ENCODE measurements around the gene TRIM66. TPM values are rescaled to one million over a fixed set of nuclear protein-coding genes. Genes with fewer than 3 reads are reported as not detected.
A peak's percentile ranks its signal among the peaks of the same experiment; 100 is the strongest.

The TRIM66 gene
- total RNA-seq, 1 donor from 2014 or later = 10.5 TPM

DNA sequence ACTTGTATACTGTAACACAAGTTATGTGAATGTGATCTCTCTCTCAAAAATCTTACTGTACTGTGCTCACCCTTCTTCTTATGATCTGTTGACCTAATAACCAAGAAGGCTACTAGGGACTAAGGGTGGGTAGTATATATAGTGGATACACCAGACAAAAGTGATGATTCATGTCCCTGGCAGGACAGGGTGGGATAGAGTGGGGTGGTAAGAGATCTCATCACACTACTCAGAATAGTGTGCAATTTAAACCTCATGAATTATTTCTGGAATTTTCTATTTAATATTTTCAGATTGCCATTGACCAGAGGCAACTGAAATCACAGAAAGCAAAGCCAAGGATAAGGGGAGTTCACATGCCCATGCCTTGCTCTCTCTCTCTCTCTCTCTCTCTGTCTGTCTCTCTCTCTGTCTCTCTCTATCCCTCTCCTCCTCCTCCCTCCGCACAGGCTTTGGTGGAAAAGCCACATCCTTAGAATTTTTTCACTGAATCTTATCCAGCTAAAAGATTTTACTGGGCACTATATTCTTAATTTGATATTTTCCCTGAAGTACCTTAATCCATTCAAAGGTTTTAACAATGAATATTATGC lies 76.4 kb downstream of the TRIM66 start:
- TF ChIP-seq, protein P1, sequence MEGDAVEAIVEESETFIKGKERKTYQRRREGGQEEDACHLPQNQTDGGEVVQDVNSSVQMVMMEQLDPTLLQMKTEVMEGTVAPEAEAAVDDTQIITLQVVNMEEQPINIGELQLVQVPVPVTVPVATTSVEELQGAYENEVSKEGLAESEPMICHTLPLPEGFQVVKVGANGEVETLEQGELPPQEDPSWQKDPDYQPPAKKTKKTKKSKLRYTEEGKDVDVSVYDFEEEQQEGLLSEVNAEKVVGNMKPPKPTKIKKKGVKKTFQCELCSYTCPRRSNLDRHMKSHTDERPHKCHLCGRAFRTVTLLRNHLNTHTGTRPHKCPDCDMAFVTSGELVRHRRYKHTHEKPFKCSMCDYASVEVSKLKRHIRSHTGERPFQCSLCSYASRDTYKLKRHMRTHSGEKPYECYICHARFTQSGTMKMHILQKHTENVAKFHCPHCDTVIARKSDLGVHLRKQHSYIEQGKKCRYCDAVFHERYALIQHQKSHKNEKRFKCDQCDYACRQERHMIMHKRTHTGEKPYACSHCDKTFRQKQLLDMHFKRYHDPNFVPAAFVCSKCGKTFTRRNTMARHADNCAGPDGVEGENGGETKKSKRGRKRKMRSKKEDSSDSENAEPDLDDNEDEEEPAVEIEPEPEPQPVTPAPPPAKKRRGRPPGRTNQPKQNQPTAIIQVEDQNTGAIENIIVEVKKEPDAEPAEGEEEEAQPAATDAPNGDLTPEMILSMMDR (conservative IDR thresholded peaks at IDR 0.05; ENCODE audit: low read depth, low read length) = no peak
- DNase-seq (ENCODE audit: low read depth) = no peak

DNA sequence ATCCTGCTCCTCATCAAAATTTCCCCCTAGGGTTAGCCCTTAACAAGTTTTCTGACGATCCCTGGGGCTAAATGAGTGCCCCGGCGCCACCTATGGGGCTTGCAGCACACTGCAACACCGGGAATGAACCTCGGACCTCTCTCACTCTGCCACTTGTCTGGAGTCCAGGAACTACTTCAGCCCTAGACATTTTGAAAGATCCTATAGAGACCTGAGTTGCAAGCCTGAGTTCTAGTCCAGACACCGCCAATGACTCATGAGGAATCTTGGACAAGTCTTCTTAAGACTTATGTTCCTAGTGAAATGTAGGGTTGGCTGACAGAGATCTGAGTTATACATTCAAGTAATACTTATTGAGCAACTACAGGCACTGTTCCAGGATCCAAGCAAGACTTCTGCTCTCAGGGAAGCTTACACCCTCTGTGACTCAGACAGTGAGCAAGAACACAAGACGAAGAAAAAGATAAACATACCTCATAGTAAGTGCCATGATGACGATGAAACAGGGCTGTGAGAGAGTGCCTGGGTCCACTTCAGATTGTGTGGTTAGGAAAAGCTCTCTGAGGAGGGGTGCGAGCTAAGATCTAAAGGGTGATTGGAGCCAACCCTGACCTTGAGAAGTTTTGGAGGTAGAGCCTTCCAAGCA lies 78.3 kb downstream of the TRIM66 start:
- peak; percentile 99 for DNase-seq (ENCODE audit: low read depth)
- TF ChIP-seq, protein P1 (conservative IDR thresholded peaks at IDR 0.05; ENCODE audit: low read depth, low read length) = peak; percentile 70

More for the DNA sequence above, 76.4 kb downstream of the TRIM66 start:
- no peak overlapping the region for H3K4me3 ChIP-seq (ENCODE audit: low read depth, low read length)

DNA sequence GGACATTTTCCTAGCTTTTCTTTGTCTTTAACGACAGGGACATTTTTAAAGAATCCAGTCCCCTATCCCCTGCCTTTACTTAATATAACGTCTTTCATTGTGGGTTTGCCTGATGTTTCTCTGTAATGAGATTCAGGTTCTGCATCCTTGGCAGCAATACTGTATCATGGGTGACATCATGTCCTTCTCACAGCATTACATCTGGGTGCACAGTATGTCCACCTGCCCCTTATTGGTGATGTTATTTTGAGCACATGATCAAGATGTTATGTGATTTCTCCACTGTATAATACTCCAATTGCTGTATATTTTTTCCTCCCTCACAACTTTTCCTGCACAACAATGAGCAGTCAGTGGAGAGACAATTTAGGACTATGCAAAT lies 78.8 kb downstream of the TRIM66 start:
- no peak for DNase-seq (ENCODE audit: low read depth)
- no peak overlapping the region for H3K4me3 ChIP-seq (ENCODE audit: low read depth, low read length)
- TF ChIP-seq, protein P1 (conservative IDR thresholded peaks at IDR 0.05; ENCODE audit: low read depth, low read length) = no peak

More for the DNA sequence above, 78.3 kb downstream of the TRIM66 start:
- H3K4me3 ChIP-seq (ENCODE audit: low read depth, low read length) = no peak overlapping the region

DNA sequence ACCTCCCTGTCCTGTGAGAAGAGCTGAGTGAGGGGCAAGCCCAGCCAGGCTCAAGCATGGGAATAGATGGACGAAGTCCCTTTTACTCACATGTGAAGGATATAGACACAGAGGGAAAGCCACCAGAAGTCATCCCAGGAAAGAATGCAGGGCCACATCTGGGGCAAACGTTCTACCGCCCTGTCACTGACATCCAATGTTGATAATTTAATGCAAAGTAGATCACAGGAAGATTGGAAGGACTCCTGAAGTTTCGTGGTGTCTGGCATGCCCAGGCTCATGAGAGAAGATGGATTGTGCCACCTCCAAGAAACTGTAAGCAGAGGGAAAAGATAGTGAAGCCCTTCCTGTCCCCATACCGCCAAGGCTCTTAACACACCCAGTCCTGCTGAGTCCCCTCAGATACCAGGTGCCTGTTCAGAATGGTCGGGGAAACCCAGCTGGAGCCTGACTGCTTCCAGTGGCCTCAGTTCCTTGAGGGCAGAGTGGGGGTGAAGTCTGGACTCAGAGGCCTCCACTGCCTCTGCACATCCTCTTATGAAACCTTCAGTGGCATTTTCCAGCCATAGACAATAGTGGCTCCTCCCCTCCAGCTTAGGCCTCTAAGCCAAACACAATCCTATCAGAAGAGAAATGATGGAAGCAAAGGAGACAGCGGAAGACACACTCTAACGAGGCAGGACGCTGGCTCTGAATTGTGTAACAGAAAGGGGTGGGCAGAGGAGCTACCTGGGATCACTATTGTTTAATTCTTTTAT lies 80.9 kb downstream of the TRIM66 start:
- no peak overlapping the region for H3K4me3 ChIP-seq (ENCODE audit: low read depth, low read length)

DNA sequence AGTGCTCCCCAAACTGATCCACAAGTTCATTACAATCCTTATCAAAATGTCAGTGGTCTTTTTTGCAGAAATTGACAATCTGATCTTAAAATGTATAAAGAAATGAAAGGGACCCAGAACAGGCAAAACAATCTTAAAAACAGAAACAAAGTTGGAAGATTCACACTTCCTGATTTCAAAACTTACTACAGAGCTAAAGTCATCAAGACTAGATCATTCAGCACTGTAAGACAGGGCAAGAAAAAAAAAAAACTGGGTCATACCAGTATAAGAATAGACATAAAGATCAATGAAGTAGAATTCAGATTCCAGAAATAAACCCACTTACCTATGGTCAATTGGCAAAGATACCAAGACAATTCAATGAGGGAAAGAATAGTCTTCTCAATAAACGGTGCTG lies 84.0 kb downstream of the TRIM66 start:
- no peak overlapping the region for H3K4me3 ChIP-seq (ENCODE audit: low read depth, low read length)
- no peak for DNase-seq (ENCODE audit: low read depth)
- TF ChIP-seq, protein P1 (conservative IDR thresholded peaks at IDR 0.05; ENCODE audit: low read depth, low read length) = no peak

More for the DNA sequence above, 80.9 kb downstream of the TRIM66 start:
- TF ChIP-seq, protein P1 (conservative IDR thresholded peaks at IDR 0.05; ENCODE audit: low read depth, low read length) = no peak
- no peak for DNase-seq (ENCODE audit: low read depth)

DNA sequence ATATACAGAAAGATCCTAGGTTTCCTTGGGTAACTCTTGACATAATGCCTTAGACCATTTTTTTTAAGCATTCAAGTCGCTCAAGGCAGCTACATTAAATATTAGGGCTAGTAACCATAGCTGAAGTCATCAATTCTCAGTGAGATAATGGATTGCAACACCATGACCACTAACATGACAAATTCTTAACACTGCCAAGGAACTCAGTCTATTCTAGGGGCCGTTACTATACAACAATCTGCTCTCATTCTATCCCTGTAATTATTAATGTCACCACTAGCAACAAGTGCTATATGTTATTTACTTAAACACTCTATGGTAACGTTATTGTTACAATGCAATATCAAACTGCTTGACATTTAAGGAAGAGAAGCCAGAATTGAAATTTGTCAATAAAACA lies 85.3 kb downstream of the TRIM66 start:
- peak; percentile 56 for DNase-seq (ENCODE audit: low read depth)
- TF ChIP-seq, protein P1 (conservative IDR thresholded peaks at IDR 0.05; ENCODE audit: low read depth, low read length) = no peak

More for the DNA sequence above, 85.3 kb downstream of the TRIM66 start:
- H3K4me3 ChIP-seq (ENCODE audit: low read depth, low read length) = no peak overlapping the region
